Left ventricle myocardium inferior (tissue), 1 donor: ENCODE data around the gene ABCG5. TPM values are rescaled to one million over a fixed set of nuclear protein-coding genes. Genes with fewer than 3 reads are reported as not detected.

Source experiments
- DNase-seq: peaks from one replicate; pipeline ENCODE4 v3.0.0-alpha.2; 2020
- H3K27ac ChIP-seq: fragments of 200-600 bp; replicated peaks from 2 replicates; pipeline ENCODE4 v1.8.0; 2021
- H3K27me3 ChIP-seq: fragments of 200-600 bp; 2 replicates; pipeline ENCODE4 v1.8.0; 2021; ENCODE audit warnings: low read depth
- H3K36me3 ChIP-seq: fragments of 200-600 bp; 2 replicates; pipeline ENCODE4 v1.8.0; 2021
- H3K4me1 ChIP-seq: fragments of 200-600 bp; 2 replicates; pipeline ENCODE4 v1.8.0; 2021
- H3K4me3 ChIP-seq: fragments of 200-600 bp; 2 replicates; pipeline ENCODE4 v1.8.0; 2021; ENCODE audit warnings: mild to moderate bottlenecking, moderate library complexity
- H3K9me3 ChIP-seq: fragments of 200-600 bp; replicated peaks from 2 replicates; pipeline ENCODE4 v1.8.0; 2021
- CTCF ChIP-seq: fragments of 200-600 bp; IDR thresholded peaks from 2 replicates; pipeline ENCODE4 v1.8.0; 2021; ENCODE audit warnings: antibody characterized with exemption, mild to moderate bottlenecking, borderline replicate concordance
- intact Hi-C: fragments of 100-400 bp; cut with micrococcal nuclease; formaldehyde crosslinking; loops from one replicate; pipeline ENCODE4 v1.11.0; 2022
- total RNA-seq: library from RNA; stranded (reverse); fragmentation: NEBNext Ultra II Directional; extraction: Animal tissue kit (Norgen Biotek cat#: 25700); gene quantifications from one replicate; pipeline ENCODE4 v1.2.1, GENCODE V29; 2021
- donor health status: DM: no; HTN: yes; CAD: no; lungs with severe emphysema.

Gene ABCG5
- total RNA-seq, 1 donor from 2014 or later = not detected

GRCh38 chr2:43872151-43872550 is 33.5 kb upstream of the ABCG5 start:
- H3K27ac ChIP-seq = no peak overlapping the region
- no peak for DNase-seq
- no peak for TF ChIP-seq CTCF
- H3K36me3 ChIP-seq = no peaks in the 10 kb centered on the region
- no peaks in the 10 kb centered on the region for H3K4me1 ChIP-seq
- no peak overlapping the region for H3K4me3 ChIP-seq
- intact Hi-C loops = no loop called here
- peaks cover 62% of the 10 kb centered on the region for H3K27me3 ChIP-seq
- no peaks in the 10 kb centered on the region for H3K9me3 ChIP-seq

- peaks cover 99% of the 10 kb centered on the region for H3K27me3 ChIP-seq
- no peak overlapping the region for H3K4me3 ChIP-seq
- intact Hi-C loops = no loop called here
- no peaks in the 10 kb centered on the region for H3K9me3 ChIP-seq
- no peak for DNase-seq
- TF ChIP-seq CTCF = no peak
- no peak overlapping the region for H3K27ac ChIP-seq
- H3K4me1 ChIP-seq = no peaks in the 10 kb centered on the region
- H3K36me3 ChIP-seq = no peaks in the 10 kb centered on the region
Observed at GRCh38 chr2:43855292-43855691, 16.7 kb upstream of the ABCG5 start.

- intact Hi-C loops = no loop called here
- H3K36me3 ChIP-seq = no peaks in the 10 kb centered on the region
- no peaks in the 10 kb centered on the region for H3K9me3 ChIP-seq
- no peak for TF ChIP-seq CTCF
- H3K27me3 ChIP-seq = peaks cover 99% of the 10 kb centered on the region
- no peaks in the 10 kb centered on the region for H3K4me1 ChIP-seq
- H3K27ac ChIP-seq = no peak overlapping the region
- no peak for DNase-seq
- H3K4me3 ChIP-seq = no peak overlapping the region
Observed at GRCh38 chr2:43854671-43855070, 16.0 kb upstream of the ABCG5 start.

GRCh38 chr2:43853141-43854081 is 14.8 kb upstream of the ABCG5 start:
- intact Hi-C loops = no loop called here
- Histone ChIP-seq H3K4me3 (no peak overlapping the region), H3K9me3 (no peaks in the 10 kb centered on the region), H3K4me1 (no peaks in the 10 kb centered on the region), H3K27ac (no peak overlapping the region), H3K27me3 (peaks cover 99% of the 10 kb centered on the region), H3K36me3 (no peaks in the 10 kb centered on the region)
- DNase-seq = no peak
- no peak for TF ChIP-seq CTCF

GRCh38 chr2:43852196-43852730 is 13.6 kb upstream of the ABCG5 start:
- H3K27ac ChIP-seq = no peak overlapping the region
- no peaks in the 10 kb centered on the region for H3K9me3 ChIP-seq
- TF ChIP-seq CTCF = no peak
- H3K36me3 ChIP-seq = no peaks in the 10 kb centered on the region
- H3K4me1 ChIP-seq = no peaks in the 10 kb centered on the region
- intact Hi-C loops = no loop called here
- no peak overlapping the region for H3K4me3 ChIP-seq
- peaks cover 90% of the 10 kb centered on the region for H3K27me3 ChIP-seq
- DNase-seq = no peak
